OCI-LY7 (cell line): ENCODE measurements around the gene CYP24A1. TPM values are rescaled to one million over a fixed set of nuclear protein-coding genes. Genes with fewer than 3 reads are reported as not detected.

Experiments used
- BruUV-seq: library from RNA; stranded (reverse); fragments of 400-500 nt; replicated peaks from 2 replicates; lab custom pipeline; 2021; lab: Mats Ljungman, UMichigan
- CTCF ChIA-PET: fragments of 300-600 bp; sonication (Branson Sonifier 250); formaldehyde crosslinking; loops from one replicate; lab custom pipeline; 2022; ENCODE audit warnings: antibody characterized with exemption; ENCODE audit not compliant: unreplicated experiment; lab: Charles Lee
- POLR2A ChIA-PET: fragments of 300-600 bp; sonication (Branson Sonifier 250); formaldehyde crosslinking; loops from one replicate; lab custom pipeline; 2022; ENCODE audit warnings: antibody characterized with exemption; lab: Charles Lee
- DNase-seq: peaks from one replicate; pipeline ENCODE4 v3.0.0-alpha.2; 2015; ENCODE audit warnings: low spot score
- H2AFZ ChIP-seq: fragments of 200-600 bp; sonication (generic), shearing (Covaris generic); 2 replicates; pipeline ENCODE4 v1.6.1; 2014; ENCODE audit warnings: mild to moderate bottlenecking, antibody characterized with exemption, low read length, moderate library complexity
- H3K27ac ChIP-seq: fragments of 200-600 bp; sonication (generic); 2 replicates; pipeline ENCODE4 v1.5.1; 2014; ENCODE audit warnings: mixed run types, low read depth, mild to moderate bottlenecking, moderate library complexity, low read length, inconsistent platforms; ENCODE audit not compliant: poor library complexity, severe bottlenecking
- H3K36me3 ChIP-seq: fragments of 200-600 bp; sonication (generic); 2 replicates; pipeline ENCODE4 v1.6.1; 2014; ENCODE audit warnings: mild to moderate bottlenecking, antibody characterized with exemption, low read length, moderate library complexity, mixed read lengths; ENCODE audit not compliant: insufficient read depth
- H3K4me1 ChIP-seq: fragments of 200-600 bp; sonication (generic); 2 replicates; pipeline ENCODE4 v1.5.1; 2014; ENCODE audit warnings: mild to moderate bottlenecking, low read length; ENCODE audit not compliant: insufficient read depth, poor library complexity, severe bottlenecking
- H3K4me2 ChIP-seq: fragments of 200-600 bp; sonication (generic); 2 replicates; pipeline ENCODE4 v1.6.1; 2014; ENCODE audit warnings: mild to moderate bottlenecking, low read length
- H3K4me3 ChIP-seq: fragments of 200-600 bp; sonication (generic); 2 replicates; pipeline ENCODE4 v1.5.1; 2014; ENCODE audit warnings: mild to moderate bottlenecking, low read depth, low read length; ENCODE audit not compliant: poor library complexity, severe bottlenecking
- H3K79me2 ChIP-seq: fragments of 200-600 bp; sonication (generic); 2 replicates; pipeline ENCODE4 v1.6.1; 2016; ENCODE audit warnings: low read depth, mild to moderate bottlenecking, low read length, moderate library complexity, mixed read lengths; ENCODE audit not compliant: insufficient read depth
- H3K9me2 ChIP-seq: fragments of 200-600 bp; sonication (generic); 2 replicates; pipeline ENCODE4 v1.6.1; 2016; ENCODE audit warnings: mild to moderate bottlenecking, low read length, mixed read lengths; ENCODE audit not compliant: insufficient read depth
- H3K9me3 ChIP-seq: fragments of 200-600 bp; sonication (generic); 2 replicates; pipeline ENCODE4 v1.6.1; 2014; ENCODE audit warnings: mild to moderate bottlenecking, mixed run types, low read length, mixed read lengths
- H4K20me1 ChIP-seq: fragments of 200-600 bp; sonication (generic); 2 replicates; pipeline ENCODE4 v1.6.1; 2014; ENCODE audit warnings: mild to moderate bottlenecking, antibody characterized with exemption, low read length, moderate library complexity, mixed read lengths; ENCODE audit not compliant: insufficient read depth
- EZH2phosphoT487 ChIP-seq: fragments of 200-600 bp; sonication (generic); IDR thresholded peaks from 2 replicates; pipeline ENCODE4 v1.6.1; 2018; ENCODE audit warnings: low read depth, borderline replicate concordance, mild to moderate bottlenecking, mixed run types, antibody characterized with exemption, low read length, moderate library complexity, mixed read lengths
- intact Hi-C: fragments of 100-400 bp; cut with micrococcal nuclease; formaldehyde crosslinking; loops from one replicate; pipeline ENCODE4 v1.10.0; 2022; ENCODE audit not compliant: unreplicated experiment
- total RNA-seq, 2 experiments: library from RNA; depleted of rRNA in 1 of 2; stranded (reverse); fragments of >200 nt in 1 of 2; shearing (Covaris generic) in 1 of 2; gene quantifications; 2 replicates each; pipeline ENCODE4 v1.2.3, GENCODE V29; 2014 to 2022
- TF ChIP-seq, protein P1 (sequence below): fragments of 200-600 bp; sonication (generic); conservative IDR thresholded peaks from 2 replicates; pipeline ENCODE4 v1.5.1; 2014; ENCODE audit warnings: mild to moderate bottlenecking, antibody characterized with exemption, low read length, moderate library complexity, mixed read lengths

Gene CYP24A1
- total RNA-seq, 2 experiments from 2014 or later = not detected

DNA sequence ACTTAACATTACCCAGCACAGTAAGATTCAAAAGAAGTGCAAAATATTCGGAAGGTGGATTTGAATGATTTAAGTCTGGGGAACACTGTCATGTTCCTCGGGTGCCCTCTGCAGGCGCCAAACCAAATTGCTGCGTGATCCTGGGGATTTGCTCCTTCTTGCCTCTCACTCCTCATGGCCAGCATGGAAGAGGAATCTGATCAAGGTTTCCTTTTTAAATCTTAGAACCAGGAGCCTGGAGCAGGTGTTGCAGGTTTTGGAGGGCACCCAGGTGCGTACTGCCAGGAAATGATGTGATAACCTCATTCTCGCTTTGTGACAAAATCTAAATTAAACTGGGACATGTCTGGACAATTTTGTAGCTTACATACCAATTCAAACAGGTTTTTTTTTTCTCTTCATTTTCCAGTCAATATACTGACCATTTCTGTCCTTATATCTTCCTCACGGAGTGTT, 26.0 kb upstream of the CYP24A1 start:
- no peaks in the 10 kb centered on the region for H4K20me1 ChIP-seq
- no peak overlapping the region for H3K4me3 ChIP-seq
- CTCF ChIA-PET = interaction anchor here (0.8 to 1.6 kb wide), 4 partner anchors 8 to 101 kb away, joined by 3 to 8 read pairs (median 5); partner anchors contain the start of gene PFDN4
- no peaks in the 10 kb centered on the region for H3K9me2 ChIP-seq
- H3K79me2 ChIP-seq = no peaks in the 10 kb centered on the region
- TF ChIP-seq, protein P1, sequence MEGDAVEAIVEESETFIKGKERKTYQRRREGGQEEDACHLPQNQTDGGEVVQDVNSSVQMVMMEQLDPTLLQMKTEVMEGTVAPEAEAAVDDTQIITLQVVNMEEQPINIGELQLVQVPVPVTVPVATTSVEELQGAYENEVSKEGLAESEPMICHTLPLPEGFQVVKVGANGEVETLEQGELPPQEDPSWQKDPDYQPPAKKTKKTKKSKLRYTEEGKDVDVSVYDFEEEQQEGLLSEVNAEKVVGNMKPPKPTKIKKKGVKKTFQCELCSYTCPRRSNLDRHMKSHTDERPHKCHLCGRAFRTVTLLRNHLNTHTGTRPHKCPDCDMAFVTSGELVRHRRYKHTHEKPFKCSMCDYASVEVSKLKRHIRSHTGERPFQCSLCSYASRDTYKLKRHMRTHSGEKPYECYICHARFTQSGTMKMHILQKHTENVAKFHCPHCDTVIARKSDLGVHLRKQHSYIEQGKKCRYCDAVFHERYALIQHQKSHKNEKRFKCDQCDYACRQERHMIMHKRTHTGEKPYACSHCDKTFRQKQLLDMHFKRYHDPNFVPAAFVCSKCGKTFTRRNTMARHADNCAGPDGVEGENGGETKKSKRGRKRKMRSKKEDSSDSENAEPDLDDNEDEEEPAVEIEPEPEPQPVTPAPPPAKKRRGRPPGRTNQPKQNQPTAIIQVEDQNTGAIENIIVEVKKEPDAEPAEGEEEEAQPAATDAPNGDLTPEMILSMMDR = peak; percentile 97
- TF ChIP-seq EZH2phosphoT487 = no peak
- H3K27ac ChIP-seq = no peak overlapping the region
- no peaks in the 10 kb centered on the region for H3K36me3 ChIP-seq
- intact Hi-C loops = loop anchor here (1.0 to 10.0 kb wide), 2 partner anchors 103 to 225 kb away; no protein-coding TSS in a partner anchor
- no TSS peak for BruUV-seq
- peaks cover 11% of the 10 kb centered on the region for H3K4me1 ChIP-seq
- no peak overlapping the region for H2AFZ ChIP-seq
- no peak overlapping the region for H3K4me2 ChIP-seq
- H3K9me3 ChIP-seq = no peaks in the 10 kb centered on the region
- peak; percentile 64 for DNase-seq
- POLR2A ChIA-PET = interaction anchor here (0.6 to 1.3 kb wide), 4 partner anchors 92 to 621 kb away, joined by 3 to 4 read pairs (median 4); no protein-coding TSS in a partner anchor

- CTCF ChIA-PET = interaction anchor here (1.4 to 1.6 kb wide), 2 partner anchors 9 to 96 kb away, joined by 7 to 8 read pairs; partner anchors contain the start of gene PFDN4
- Histone ChIP-seq H3K9me2 (no peaks in the 10 kb centered on the region), H3K9me3 (no peaks in the 10 kb centered on the region), H4K20me1 (no peaks in the 10 kb centered on the region), H2AFZ (no peak overlapping the region), H3K79me2 (no peaks in the 10 kb centered on the region), H3K4me3 (no peak overlapping the region), H3K4me2 (no peak overlapping the region), H3K36me3 (no peaks in the 10 kb centered on the region), H3K27ac (no peak overlapping the region), H3K4me1 (peaks cover 11% of the 10 kb centered on the region)
- TF ChIP-seq, protein P1 = no peak
- no peak for TF ChIP-seq EZH2phosphoT487
- BruUV-seq = no TSS peak
- no peak for DNase-seq
- intact Hi-C loops = loop anchor here (1.0 to 10.0 kb wide), 2 partner anchors 103 to 224 kb away; no protein-coding TSS in a partner anchor
- POLR2A ChIA-PET = interaction anchor here (0.9 to 1.3 kb wide), 3 partner anchors 92 to 106 kb away, joined by 4 read pairs; no protein-coding TSS in a partner anchor
Measured at GRCh38 chr20:54199283-54199682, 25.5 kb upstream of the CYP24A1 start.
